Measurements from ENCODE around the gene ATG10.
"Not testable (repeated sequence)": the region's sequence is repeated elsewhere in the genome, so short reads cannot be mapped to it uniquely, and the experiment has no call there.

Gene ATG10

DNA sequence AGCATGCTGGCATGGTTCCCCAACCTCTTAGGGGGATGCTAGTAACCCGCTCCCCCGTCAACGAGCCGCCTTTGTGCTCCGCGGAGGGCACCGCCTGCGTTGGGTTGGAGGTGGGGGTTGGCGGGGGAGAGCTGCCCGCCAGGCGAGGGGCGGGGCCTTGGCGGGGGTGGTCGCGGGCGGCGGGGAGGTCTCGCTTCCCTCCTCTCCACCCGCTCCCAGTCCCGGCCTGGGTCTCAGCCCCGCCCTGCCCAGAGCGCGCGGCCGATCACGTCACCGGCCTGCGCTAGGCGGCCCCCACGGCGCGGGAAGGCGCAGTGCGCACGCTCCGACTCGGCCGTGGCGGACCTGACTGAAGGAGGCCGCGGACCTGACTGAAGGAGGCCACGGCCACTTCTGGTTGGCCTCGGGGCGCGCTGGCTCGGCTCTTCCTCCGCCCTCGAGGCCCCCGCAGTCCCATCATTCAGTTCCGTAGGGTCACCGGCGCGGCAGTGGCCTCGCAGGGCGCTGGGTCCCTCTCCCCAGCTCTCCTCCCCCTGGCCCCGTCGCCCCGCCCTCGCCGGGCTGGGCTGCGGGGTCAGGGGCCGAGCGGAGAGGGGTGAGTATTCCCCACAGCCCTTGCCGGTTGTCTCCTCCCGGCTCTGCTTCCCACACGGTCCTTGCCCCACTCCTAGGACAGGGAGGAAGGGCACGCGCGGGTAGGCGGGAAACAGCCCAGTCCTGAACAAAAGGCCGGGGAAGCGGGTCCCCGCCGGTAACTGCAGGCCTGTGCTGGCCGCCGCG lies at the start of gene ATG10:
TSS of gene ATG10 (plus strand) at position 312 of the 780 bp plus-strand sequence. CDS start 15,548 bp downstream, outside the sequence.
- peak; percentile 86 for DNase-seq

DNA sequence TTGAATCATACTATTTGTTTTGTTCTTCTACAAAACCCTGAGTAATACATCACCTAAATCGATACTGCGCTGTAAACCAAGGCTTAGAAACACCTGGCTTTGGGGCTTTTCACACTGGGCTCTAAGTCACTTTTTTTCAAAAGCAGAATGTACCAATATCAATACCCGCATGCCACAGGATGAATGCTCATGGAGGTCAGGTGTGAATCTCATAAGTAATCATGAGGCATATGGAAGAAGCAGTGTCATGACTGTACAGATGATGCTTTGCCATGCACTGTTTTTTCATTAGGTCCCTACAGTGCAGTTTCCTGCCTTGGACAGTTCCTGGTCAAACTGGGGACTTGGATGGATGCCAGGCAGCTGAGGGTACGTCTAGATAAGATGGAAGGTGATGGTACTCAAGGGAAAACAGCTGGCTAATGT lies 49.0 kb upstream of the ATG10 start:
- DNase-seq = no peak

DNA sequence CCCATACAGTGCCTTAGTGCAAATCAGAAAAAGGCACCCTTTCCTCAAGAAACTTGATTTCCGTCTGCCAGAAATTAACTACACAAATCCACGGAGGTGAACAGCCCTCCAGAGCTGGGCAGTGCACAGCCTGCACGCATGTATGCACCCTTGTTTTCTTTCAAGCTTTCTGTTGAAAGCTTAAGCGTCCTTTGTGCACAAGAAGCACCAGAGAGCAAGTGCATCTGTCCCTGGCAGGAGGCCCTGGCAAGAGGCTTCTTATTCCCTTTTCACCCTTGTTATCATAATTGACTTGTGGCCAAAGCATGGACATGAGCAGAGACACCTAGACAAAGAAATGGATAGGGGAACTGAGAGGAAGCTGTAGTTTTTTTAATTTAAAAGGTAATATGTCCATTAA lies 47.4 kb upstream of the ATG10 start:
- no peak for DNase-seq

DNA sequence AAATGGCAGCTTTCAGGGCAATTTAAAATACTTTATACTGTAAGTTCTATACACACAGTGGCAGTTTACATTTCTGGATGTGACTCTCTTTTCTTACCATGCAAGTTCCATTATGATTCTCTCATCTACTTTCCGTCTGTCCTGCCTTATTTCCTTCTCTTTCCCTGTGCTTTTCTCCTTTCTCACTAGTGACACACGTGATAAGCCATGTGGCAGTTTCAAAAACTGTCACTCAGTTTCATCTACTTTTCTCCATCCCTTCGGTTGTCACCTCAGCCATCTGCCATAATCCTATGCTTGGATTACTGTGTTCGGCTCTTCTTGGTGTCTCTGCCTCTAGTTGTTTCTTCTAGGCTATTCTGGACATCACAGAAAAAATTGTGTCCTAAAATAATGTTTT lies 46.8 kb upstream of the ATG10 start:
- DNase-seq = no peak

DNA sequence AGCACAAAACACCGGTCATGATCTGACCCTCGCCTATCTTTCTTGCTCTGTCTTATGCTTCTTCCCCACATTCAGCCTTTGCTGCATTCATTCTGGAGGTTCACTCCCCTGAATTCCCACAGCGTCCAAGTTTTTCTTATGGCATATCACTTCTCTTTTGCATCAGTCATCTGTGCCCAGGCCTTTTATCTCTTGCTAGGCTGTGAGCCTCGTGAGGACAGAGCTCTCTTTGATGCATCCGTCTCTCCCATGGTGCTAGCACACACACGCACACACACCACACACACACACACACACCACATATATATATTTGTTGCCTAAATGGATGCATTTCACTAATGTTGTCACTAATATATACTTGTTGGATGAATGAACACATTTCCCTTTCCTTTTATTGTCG lies 45.8 kb upstream of the ATG10 start:
- DNase-seq = no peak

DNA sequence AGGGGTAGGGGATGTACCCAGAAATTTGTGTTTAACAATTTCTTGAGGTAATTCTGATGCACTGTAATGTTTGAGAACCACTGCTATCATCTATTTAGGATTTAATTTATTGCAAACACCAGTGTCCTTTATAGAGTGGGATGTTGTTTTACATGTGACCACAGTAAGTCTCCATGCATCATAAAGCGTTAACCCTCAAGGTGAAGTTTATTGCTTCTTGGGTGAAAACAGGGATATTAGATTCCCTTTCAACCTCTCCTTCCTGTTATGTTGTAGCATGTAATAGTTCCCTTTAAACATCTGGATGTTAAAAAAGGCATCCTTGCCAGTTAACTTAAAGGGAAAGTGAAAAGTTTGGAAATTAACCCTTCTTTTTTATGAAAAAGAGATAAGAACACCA lies 35.8 kb upstream of the ATG10 start:
- DNase-seq = no peak

DNA sequence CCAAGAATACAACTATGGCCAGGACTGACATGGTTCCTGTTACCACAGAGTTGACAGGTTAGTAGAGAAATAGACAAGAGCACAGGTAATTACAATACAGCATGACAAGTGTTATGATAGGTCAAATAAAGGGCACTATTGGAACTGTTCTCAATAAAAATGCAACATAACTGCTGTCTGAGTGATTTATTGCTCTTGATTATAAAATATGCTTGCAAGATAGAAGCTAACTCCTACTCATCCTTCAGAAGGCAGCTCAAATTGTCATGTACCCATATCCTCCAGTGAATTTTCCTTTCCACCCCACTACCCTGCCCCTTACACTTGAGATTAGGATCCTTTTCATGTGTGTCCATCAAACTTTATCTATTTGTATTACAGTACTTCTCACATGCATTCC lies 35.1 kb upstream of the ATG10 start:
- no peak for DNase-seq

DNA sequence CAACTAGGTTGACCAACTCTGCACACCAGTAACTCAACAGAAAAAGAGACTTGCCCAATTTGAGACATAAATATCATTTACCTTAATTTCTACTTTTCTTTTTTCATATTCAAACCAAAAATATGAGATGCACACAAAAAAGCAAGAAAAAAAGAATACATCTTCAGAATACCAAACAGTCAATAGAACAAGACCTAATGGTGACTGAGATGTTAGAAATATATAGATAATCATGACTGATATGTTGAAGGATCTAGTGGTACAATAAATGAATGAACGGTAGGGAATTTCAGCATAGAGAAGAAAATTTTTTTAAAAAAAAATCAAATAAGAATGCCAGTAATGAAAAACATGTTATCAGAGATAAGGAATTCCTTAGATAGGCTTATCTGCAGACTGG lies 29.1 kb upstream of the ATG10 start:
- DNase-seq = no peak

DNA sequence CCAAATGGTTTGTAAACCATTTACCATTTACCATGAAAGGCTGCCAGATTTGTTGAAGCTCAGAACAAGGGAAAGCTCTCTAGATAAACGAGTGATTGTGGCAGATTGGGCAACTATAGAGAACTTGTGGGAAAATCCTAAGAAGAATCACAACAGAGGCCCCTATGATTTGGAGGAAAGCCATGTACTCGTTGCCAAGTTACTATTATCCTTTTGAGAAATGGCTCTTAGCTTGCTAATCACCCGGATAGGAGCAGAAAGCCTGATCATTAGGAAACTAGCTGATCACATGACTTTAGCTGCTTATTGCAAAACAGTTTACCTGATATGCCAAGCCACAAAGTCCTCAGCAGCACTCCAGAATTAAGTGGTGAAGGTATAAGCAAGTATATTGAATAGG lies 23.5 kb upstream of the ATG10 start:
- no peak for DNase-seq

DNA sequence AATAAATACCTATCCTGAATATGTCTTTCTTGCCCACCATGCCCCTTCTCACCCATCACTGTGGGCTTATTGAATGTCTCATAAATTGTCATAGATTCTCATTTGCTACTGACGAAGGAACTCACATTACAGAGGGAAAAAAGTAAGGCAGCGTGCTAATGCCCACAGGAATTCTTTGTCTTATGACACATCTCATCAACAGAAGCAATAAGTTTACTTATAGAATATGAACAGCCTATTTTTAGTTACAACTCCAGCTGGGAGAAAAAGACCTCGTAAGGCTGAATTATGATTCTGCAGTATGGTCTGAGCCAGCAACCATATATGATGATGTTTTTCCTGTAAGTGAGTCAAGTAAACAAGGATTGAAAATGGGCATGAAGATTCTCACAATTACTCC lies 22.4 kb upstream of the ATG10 start:
- no peak for DNase-seq

DNA sequence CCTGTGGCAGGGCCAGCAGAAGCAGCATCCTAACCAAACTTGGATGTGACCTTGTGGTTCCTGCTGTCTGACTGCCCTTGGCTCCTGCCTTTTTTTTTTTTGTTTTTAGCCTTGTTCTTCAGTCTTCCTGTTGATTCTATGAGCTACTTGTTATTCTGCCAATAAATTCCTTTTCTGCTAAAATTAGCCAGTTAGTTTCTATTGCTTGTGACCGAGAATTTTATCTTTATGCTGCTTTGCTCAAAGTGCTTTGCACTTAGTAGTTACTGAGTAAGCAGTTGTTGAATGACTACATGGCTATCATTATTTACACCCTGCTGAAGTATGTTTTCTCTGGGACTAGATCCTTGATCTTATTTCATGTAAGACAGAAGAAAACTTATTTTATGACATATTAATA lies 20.8 kb upstream of the ATG10 start:
- no peak for DNase-seq

DNA sequence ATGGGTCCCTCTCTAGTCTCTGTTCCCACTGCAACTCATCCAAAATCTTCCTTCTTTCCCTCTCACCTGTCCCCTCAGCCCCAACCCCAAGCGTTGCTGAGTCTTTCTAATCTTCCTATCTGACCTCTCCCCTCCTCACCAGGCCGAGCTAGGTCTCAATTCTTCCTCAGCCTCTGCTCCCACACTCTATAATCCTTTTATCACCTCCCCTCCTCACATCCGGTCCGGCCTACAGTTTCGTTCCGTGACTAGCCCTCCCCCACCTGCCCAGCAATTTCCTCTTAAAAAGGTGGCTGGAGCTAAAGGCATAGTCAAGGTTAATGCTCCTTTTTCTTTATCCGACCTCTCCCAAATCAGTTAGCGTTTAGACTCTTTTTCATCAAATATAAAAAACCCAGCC lies 17.0 kb upstream of the ATG10 start:
- not testable (repeated sequence) for DNase-seq

DNA sequence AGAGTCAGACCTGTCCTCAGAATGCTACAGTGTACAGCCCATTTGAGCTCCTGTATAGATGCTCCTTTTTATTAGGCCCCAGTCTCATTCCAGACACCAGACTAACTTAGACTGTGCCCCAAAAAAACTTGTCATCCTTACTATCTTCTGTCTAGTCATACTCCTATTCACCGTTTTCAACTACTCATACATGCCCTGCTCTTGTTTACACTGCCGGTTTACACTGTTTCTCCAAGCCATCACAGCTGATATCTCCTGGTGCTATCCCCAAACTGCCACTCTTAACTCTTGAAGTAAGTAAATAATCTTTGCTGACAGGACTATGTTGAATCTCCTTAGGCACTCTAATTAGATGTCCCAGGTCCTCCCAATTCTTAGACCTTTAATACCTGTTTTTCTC lies 13.7 kb upstream of the ATG10 start:
- not testable (repeated sequence) for DNase-seq

DNA sequence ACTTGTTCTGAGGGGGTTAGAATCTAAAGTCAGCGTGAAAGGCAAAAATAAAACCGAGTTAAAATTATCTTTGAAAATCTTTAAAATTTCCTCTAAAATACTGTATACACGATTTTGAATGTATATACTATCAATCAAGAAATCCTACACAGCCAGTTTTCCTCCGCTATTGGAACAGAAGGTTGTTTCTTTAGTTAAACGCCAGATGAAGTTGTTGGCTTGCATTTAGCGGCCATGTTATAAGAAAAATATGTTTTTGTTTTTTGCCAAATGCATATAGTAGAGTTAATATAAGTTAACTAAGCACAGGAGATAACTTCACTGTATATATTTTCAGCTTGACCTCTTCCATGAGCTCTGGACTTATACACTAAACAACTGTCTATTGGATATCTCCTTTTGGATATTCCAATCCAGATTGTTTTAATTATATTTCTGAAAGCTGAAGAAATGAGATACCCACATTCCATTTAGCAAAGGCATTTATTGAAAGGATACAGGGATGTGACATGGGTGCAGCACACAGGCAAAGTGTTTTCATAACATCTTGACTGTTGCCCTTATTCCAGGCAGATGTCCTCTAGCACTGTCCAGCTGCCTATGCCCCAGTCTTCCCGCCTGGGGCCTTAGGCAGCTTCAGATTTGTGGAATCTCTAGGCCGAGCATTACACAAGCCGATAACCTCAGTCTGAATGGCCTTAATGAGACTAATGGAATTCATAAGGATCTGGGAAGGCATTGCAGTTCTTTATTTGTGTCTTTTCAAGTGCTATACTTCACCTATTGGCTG lies 10.0 kb upstream of the ATG10 start:
- no peak for DNase-seq

DNA sequence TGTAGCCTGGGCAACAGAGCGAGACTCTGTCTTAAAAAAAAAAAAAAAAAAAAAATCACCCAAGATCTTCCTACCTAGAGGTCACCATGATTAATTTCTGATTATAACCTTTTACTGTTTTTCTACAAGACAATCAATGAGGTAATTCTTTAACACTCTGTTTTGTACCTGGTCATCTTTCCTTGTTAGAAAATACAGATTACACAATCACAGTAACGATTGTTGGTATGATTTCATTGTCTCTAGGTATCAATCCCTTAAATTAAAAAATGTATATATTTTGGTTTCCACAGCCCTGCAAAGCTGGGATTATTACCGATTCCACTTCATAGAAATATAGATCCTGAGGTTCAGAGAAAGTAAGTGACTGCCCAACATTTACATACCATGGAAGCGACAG lies 8.3 kb upstream of the ATG10 start:
- DNase-seq = no peak

DNA sequence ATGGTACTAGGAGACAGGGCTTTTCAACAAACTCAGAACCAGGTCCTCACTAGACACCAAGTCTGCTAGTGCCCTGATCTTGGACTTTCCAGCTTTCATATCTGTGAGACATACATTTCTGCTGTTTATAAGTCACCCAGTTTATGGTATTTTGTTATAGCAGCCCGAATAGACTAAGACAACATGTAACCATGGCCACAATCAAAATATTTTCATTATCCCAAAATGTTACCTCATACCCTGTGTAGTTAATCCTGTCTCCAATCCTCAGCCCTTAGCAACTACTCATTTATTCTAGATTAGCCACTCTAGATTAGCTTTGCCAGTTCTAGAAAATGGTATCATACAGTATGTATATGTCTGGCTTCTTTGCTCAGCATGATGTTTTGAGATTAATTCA lies 6.3 kb upstream of the ATG10 start:
- no peak for DNase-seq

DNA sequence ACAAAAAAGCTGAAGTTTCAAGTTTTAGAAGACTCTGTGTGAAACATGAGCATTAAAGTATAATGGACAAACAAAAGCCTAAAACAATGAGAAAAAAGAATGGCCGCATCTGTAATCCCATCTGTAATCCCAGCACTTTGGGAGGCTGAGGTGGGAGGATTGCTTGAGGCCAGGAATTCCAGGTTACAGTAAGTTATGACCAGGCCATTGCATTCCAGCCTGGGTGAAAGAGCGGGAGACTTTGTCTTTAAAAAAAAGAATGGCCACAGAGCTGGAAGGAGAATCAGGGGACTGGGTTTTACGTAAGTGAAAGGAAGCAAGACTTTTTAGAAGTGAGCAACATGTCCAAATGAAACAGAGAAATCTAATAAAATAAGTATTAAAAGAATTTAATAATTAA lies 2.6 kb upstream of the ATG10 start:
- no peak for DNase-seq

DNA sequence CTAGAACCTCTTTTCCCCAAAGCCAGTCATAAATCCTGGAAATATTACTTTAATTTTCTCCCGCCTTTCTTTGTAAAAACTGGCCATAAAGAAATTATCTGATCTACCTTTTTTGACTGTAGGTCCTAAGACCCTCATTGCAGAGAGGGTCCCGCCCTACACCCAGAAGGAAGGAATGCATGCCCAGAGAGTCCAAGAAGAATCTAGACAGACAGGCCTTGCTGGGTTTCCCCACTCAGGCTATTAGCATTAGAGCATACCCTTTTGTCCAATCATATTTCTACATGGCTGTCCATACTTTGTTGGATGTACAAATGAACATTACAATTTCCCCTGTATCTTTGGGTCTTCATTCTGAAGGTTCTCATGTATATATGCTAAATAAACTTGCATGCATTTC lies 1.9 kb upstream of the ATG10 start:
- DNase-seq = no peak

DNA sequence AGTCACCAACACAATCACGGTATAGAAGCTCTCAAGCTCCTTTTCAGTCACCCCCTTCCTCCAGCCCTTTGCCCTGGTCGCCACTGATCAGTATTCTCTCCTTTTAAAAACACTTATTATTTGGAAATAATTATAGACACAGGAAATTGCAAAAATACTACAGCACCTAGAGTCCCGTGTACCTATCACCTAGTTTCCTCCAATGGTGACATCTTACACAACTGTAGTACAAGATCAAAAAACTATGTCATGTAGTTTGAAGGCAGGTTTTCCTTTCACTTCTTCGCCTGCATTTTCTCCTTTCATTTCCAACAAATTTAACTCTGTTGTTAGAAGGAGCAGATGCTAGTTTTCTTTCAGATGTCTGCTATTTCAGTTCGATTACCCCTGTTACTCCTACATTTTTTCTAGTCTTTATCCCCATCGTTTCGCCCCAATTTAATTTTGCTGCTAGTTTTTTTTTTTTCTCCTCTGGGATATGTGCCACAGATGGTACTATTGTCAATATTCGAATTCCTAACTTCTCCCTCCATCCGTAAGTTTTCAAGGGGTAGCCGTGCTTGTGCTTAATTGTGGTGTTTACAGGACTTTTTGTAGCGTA lies 612 bp upstream of the ATG10 start:
- peak; percentile 46 for DNase-seq

DNA sequence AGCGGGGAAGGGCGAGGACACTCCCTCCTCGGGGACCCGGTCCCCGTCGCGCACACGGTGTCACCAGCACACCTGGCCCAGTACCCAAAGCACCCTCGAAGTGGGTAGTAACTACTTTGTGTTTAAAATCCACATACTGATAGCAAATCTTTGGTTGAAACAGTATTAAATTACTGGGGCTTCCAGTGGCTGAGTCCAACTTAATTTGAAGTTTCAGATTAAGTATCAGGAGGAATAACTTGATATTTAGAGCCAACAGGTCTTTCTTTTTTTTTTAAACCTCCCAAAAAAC lies 615 bp downstream of the ATG10 start:
- no peak for DNase-seq

DNA sequence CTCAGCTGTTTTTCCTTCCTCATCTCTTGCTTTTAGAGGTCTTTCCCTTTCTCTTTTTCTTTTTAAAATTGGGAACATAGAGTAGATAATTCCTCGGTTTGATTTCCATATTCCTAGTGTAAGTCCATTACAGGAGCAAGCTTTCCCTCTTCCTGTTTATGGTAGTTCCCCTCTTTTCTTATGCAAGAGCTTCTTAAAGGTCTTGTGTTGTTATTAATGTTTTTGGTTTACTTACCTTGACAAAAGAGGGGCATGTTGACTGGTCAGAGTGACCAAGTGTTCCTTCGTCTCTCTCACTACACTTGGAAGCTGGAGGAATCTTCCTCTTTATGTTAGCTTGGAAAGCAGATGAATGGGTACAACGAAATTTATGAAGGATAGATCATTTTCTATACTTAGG lies 8.3 kb downstream of the ATG10 start:
- no peak for DNase-seq

DNA sequence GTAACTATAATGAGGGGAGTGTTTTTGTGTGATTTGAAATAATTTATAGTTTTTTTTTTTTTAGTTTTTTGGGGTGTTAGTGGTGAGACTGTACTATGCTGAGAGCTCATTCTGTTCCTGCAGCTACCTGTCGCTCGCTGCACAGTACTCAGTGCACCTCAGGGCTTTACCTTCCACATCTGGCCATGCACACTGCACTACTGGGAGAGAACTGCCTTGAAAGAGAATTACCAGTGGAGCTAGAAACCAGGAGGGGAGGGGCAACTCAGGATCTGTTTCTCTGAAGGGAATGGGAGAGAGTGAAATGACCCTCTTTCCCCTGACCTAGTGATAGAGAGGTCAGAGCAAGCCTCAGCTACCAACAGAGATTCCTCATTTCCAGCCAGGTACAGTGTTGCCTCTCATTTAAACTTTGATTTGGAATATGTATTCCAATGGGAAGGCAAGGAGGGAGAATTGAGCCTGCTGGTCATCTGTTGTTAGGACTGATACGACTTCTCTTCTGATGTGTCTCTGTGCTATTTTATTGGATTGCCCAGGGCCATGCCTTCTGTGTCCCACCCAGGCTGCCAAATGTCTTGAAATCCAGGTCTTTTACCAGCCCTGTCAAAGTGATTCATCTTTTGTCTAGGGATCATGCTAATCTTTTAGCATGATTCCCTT lies 8.9 kb downstream of the ATG10 start:
- no peak for DNase-seq

DNA sequence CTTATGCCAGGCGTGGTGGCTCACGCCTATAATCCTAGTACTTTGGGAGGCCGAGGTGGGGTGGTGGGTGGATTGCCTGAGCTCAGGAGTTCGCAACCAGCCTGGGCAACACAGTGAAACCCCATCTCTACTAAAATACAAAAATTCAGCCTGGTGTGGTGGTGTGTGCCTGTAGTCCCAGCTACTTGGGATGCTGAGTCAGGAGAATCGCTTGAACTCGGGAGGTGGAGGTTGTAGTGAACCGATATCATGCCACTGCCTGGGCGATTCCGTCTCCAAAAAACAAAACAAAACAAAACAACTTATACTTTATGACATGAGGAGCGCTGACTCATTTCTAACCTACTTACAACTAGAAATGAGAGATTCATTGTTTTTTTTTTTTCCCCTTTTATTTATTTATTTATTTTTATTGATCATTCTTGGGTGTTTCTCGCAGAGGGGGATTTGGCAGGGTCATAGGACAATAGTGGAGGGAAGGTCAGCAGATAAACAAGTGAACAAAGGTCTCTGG lies 10.4 kb downstream of the ATG10 start:
- DNase-seq = not testable (repeated sequence)

DNA sequence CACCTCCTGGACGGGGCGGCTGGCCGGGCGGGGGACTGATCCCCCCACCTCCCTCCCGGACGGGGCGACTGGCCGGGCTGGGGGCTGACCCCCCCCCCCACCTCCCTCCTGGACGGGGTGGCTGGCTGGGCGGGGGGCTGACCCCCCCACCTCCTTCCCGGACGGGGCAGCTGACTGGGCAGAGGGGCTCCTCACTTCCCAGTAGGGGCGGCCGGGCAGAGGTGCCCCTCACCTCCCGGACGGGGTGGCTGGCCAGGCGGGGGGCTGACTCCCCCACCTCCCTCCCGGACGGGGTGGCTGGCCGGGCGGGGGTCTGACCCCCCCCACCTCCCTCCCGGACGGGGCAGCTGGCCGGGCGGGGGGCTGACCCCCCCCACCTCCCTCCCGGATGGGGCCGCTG lies 11.3 kb downstream of the ATG10 start:
- not testable (repeated sequence) for DNase-seq
